HG03064 (cell line): ENCODE measurements around the gene PTK6.
"Not testable (repeated sequence)": the region's sequence is repeated elsewhere in the genome, so short reads cannot be mapped to it uniquely, and the experiment has no call there.

Experiments
- ATAC-seq: cut with Tn5 transposase; IDR thresholded peaks from one replicate; pipeline ENCODE4 v1.9.1; 2021; ENCODE audit warnings: low read depth; ENCODE audit not compliant: unreplicated experiment

The PTK6 gene

GRCh38 chr20:63483834-63484233 is 53.3 kb downstream of the PTK6 start:
- ATAC-seq = no peak

GRCh38 chr20:63482021-63482587 is 55.1 kb downstream of the PTK6 start:
- ATAC-seq = no peak

GRCh38 chr20:63481503-63481902 is 55.7 kb downstream of the PTK6 start:
- ATAC-seq = no peak

GRCh38 chr20:63479695-63480419 is 57.3 kb downstream of the PTK6 start:
- not testable (repeated sequence) for ATAC-seq

GRCh38 chr20:63478346-63479302 is 58.6 kb downstream of the PTK6 start:
- no peak for ATAC-seq
